Motor neuron (in vitro differentiated cells): ENCODE measurements around the gene SPON1. TPM values are rescaled to one million over a fixed set of nuclear protein-coding genes. Genes with fewer than 3 reads are reported as not detected.

Experiments used
- ATAC-seq, 8 experiments: fragments of 200-7000 bp; cut with Tn5 transposase; replicated peaks in 6 of 8; 2 replicates each; pipeline ENCODE4 v1.8.0; 2021; ENCODE audit warnings: mild to moderate bottlenecking in 8 of 8, moderate library complexity in 8 of 8
- H3K27ac ChIP-seq, 2 donors: fragments of 250-450 bp; sonication (Bioruptor Pico); 2 replicates each; pipeline ENCODE4 v1.9.0; 2021; ENCODE audit warnings: antibody characterized with exemption in 2 of 2, mild to moderate bottlenecking in 2 of 2, moderate library complexity in 1 of 2
- H3K4me1 ChIP-seq, 2 donors: fragments of 250-450 bp; sonication (Bioruptor Pico); replicated peaks in 1 of 2; 2 replicates each; pipeline ENCODE4 v1.6.1; 2021; ENCODE audit warnings: antibody characterized with exemption in 2 of 2, mild to moderate bottlenecking in 2 of 2, moderate library complexity in 1 of 2
- H3K4me3 ChIP-seq, 5 donors: fragments of 250-450 bp; sonication (Bioruptor Pico); 2 replicates each; pipeline ENCODE4 v1.9.0; 2021; ENCODE audit warnings: antibody characterized with exemption in 5 of 5, mild to moderate bottlenecking in 5 of 5, moderate library complexity in 4 of 5
- WGBS, 10 experiments: fragments of 450-650 bp; shearing (Covaris generic); methylation state at CpG; one replicate each; pipeline ENCODE4 v1.0.0; 2022; 5-methylcytosine and 5-hydroxymethylcytosine counted together
- in situ Hi-C, 9 experiments: fragments of 400-800 bp; cut with MboI; loops; one replicate each; pipeline ENCODE4 v1.15.0; 2021; ENCODE audit warnings: low sequenced_read_pairs in 9 of 9, low pct_unique_long_range_greater_than_20kb in 2 of 9; ENCODE audit not compliant: unreplicated experiment in 9 of 9
- total RNA-seq, 8 experiments: library from RNA; unstranded; fragments of 300-600 nt; gene quantifications; 2 replicates each; pipeline versions ENCODE4 v1.2.3 to v1.2.4, GENCODE V29; 2022

Gene SPON1
- total RNA-seq, 8 experiments from 2014 or later, result 0.41 to 294 (median 9.5) TPM

GRCh38 chr11:14258221-14258935, 295.9 kb downstream of the SPON1 start:
- Histone ChIP-seq H3K27ac (no peak overlapping the region), H3K4me3 (no peak overlapping the region), H3K4me1 (no peaks in the 10 kb centered on the region)
- ATAC-seq, result peak in 5 of 8 experiments; percentile 45 to 83 (median 61)
- WGBS, 10 experiments, result 36 to 84% (median 77%) methylated on average over 1 to 6 of the region's 6 CpGs; no CpG with 5 or more reads in 2 of the 10 experiments
- in situ Hi-C loops, result loop anchor here in 5 of 9 experiments (10.0 kb wide), 3 partner anchors 304 to 494 kb away; no protein-coding TSS in a partner anchor

GRCh38 chr11:14259186-14259784, 296.8 kb downstream of the SPON1 start:
- WGBS, 10 experiments, result 78 to 98% (median 87%) methylated on average over 3 to 9 of the region's 38 CpGs; no CpG with 5 or more reads in 5 of the 10 experiments
- Histone ChIP-seq H3K4me3 (no peak overlapping the region), H3K4me1 (no peaks in the 10 kb centered on the region), H3K27ac (no peak overlapping the region)
- in situ Hi-C loops, result loop anchor here in 5 of 9 experiments (10.0 kb wide), 3 partner anchors 304 to 494 kb away; no protein-coding TSS in a partner anchor
- no peak for ATAC-seq

GRCh38 chr11:14259878-14260277, 297.4 kb downstream of the SPON1 start:
- Histone ChIP-seq H3K4me3 (no peak overlapping the region), H3K27ac (no peak overlapping the region), H3K4me1 (no peaks in the 10 kb centered on the region)
- no CpG with 5 or more reads among the region's 1 CpG for WGBS, 10 experiments
- in situ Hi-C loops, result loop anchor here in 5 of 9 experiments (10.0 kb wide), 3 partner anchors 305 to 495 kb away; no protein-coding TSS in a partner anchor
- ATAC-seq, result peak in 3 of 8 experiments; percentile 55 to 82 (median 68)

- in situ Hi-C loops, result no loop called here
- 6 to 100% (median 88%) methylated on average over 2 to 4 of the region's 4 CpGs; no CpG with 5 or more reads in 3 of the 10 experiments for WGBS, 10 experiments
- Histone ChIP-seq H3K27ac (no peak overlapping the region), H3K4me1 (no peaks in the 10 kb centered on the region), H3K4me3 (no peak overlapping the region)
- ATAC-seq, result peak in 2 of 8 experiments; percentile 30 to 48
Measured at GRCh38 chr11:14261066-14261465, 298.5 kb downstream of the SPON1 start.

- WGBS, 10 experiments, result 82 to 100% (median 94%) methylated on average over 1 to 6 of the region's 8 CpGs; no CpG with 5 or more reads in 3 of the 10 experiments
- in situ Hi-C loops, result no loop called here
- Histone ChIP-seq H3K4me3 (no peak overlapping the region), H3K4me1 (no peaks in the 10 kb centered on the region), H3K27ac (no peak overlapping the region)
- no peak for ATAC-seq
Measured at GRCh38 chr11:14262271-14262846, 299.8 kb downstream of the SPON1 start.

- Histone ChIP-seq H3K27ac (no peak overlapping the region), H3K4me1 (no peaks in the 10 kb centered on the region), H3K4me3 (no peak overlapping the region)
- in situ Hi-C loops, result no loop called here
- ATAC-seq, result no peak
- WGBS, 10 experiments, result 60 to 100% (median 100%) methylated on average over 1 of the region's 2 CpGs; no CpG with 5 or more reads in 6 of the 10 experiments
Measured at GRCh38 chr11:14264966-14265365, 302.4 kb downstream of the SPON1 start.

GRCh38 chr11:14266622-14267021, 304.1 kb downstream of the SPON1 start:
- WGBS, 10 experiments, result 0 to 100% (median 88%) methylated on average over 1 of the region's 1 CpG; no CpG with 5 or more reads in 5 of the 10 experiments

GRCh38 chr11:14267861-14268635, 305.5 kb downstream of the SPON1 start:
- in situ Hi-C loops, result no loop called here

More at GRCh38 chr11:14266622-14267021, 304.1 kb downstream of the SPON1 start:
- H3K27ac ChIP-seq, result no peak overlapping the region
- ATAC-seq, result no peak
- in situ Hi-C loops, result no loop called here
- no peaks in the 10 kb centered on the region for H3K4me1 ChIP-seq
- H3K4me3 ChIP-seq, result no peak overlapping the region

GRCh38 chr11:14269692-14270573, 307.4 kb downstream of the SPON1 start:
- in situ Hi-C loops, result no loop called here
- Histone ChIP-seq H3K4me1 (no peaks in the 10 kb centered on the region), H3K27ac (no peak overlapping the region), H3K4me3 (no peak overlapping the region)
- peak in 4 of 8 experiments; percentile 39 to 84 (median 82) for ATAC-seq
- 19 to 90% (median 80%) methylated on average over 1 to 4 of the region's 5 CpGs for WGBS, 10 experiments

More at GRCh38 chr11:14267861-14268635, 305.5 kb downstream of the SPON1 start:
- Histone ChIP-seq H3K27ac (no peak overlapping the region), H3K4me3 (no peak overlapping the region), H3K4me1 (no peaks in the 10 kb centered on the region)
- 80 to 100% (median 92%) methylated on average over 1 to 6 of the region's 6 CpGs; no CpG with 5 or more reads in 1 of the 10 experiments for WGBS, 10 experiments
- ATAC-seq, result no peak

- Histone ChIP-seq H3K4me3 (no peak overlapping the region), H3K27ac (no peak overlapping the region), H3K4me1 (no peaks in the 10 kb centered on the region)
- in situ Hi-C loops, result no loop called here
- peak in 1 of 8 experiments; percentile 7 for ATAC-seq
- 20 to 100% (median 79%) methylated on average over 1 to 6 of the region's 6 CpGs for WGBS, 10 experiments
Measured at GRCh38 chr11:14270690-14271542, 308.4 kb downstream of the SPON1 start.

GRCh38 chr11:14273895-14274294, 311.4 kb downstream of the SPON1 start:
- Histone ChIP-seq H3K4me3 (no peak overlapping the region), H3K4me1 (no peaks in the 10 kb centered on the region), H3K27ac (no peak overlapping the region)
- no peak for ATAC-seq
- WGBS, 10 experiments, result 71 to 100% (median 100%) methylated on average over 1 to 2 of the region's 2 CpGs; no CpG with 5 or more reads in 1 of the 10 experiments
- in situ Hi-C loops, result no loop called here
